Left colon (tissue), 2 donors: ENCODE results near the gene NCS1. TPM values are rescaled to one million over a fixed set of nuclear protein-coding genes. Genes with fewer than 3 reads are reported as not detected.
A peak's percentile ranks its signal among the peaks of the same experiment; 100 is the strongest.
"Not testable (repeated sequence)": the region's sequence is repeated elsewhere in the genome, so short reads cannot be mapped to it uniquely, and the experiment has no call there.

ENCODE experiments used
- ATAC-seq: fragments of 200-7000 bp; cut with Tn5 transposase; one replicate; pipeline ENCODE4 v1.9.1; 2020; ENCODE audit warnings: mild to moderate bottlenecking, moderate library complexity
- DNase-seq, 2 donors: peaks; one replicate each; pipeline ENCODE4 v3.0.0-alpha.2; 2020
- intact Hi-C, 2 donors: fragments of 100-400 bp; cut with DNase I in 1 of 2; cut with micrococcal nuclease in 1 of 2; formaldehyde crosslinking; loops; one replicate each; pipeline versions ENCODE4 v1.11.2 to v1.14.0; 2022; cut with DNase I, micrococcal nuclease
- total RNA-seq, 2 donors: library from RNA; stranded (reverse); fragmentation: NEBNext Ultra II Directional; extraction: Animal tissue kit (Norgen Biotek cat#: 25700); gene quantifications; one replicate each; pipeline ENCODE4 v1.2.1, GENCODE V29; 2021
- donor health status: DM: no; HTN: no; CAD: no.
- donor health status: DM: yes; HTN: yes; CAD: no.

Gene NCS1
- total RNA-seq, 2 donors from 2014 or later: 2.1 to 23.7 TPM

DNA sequence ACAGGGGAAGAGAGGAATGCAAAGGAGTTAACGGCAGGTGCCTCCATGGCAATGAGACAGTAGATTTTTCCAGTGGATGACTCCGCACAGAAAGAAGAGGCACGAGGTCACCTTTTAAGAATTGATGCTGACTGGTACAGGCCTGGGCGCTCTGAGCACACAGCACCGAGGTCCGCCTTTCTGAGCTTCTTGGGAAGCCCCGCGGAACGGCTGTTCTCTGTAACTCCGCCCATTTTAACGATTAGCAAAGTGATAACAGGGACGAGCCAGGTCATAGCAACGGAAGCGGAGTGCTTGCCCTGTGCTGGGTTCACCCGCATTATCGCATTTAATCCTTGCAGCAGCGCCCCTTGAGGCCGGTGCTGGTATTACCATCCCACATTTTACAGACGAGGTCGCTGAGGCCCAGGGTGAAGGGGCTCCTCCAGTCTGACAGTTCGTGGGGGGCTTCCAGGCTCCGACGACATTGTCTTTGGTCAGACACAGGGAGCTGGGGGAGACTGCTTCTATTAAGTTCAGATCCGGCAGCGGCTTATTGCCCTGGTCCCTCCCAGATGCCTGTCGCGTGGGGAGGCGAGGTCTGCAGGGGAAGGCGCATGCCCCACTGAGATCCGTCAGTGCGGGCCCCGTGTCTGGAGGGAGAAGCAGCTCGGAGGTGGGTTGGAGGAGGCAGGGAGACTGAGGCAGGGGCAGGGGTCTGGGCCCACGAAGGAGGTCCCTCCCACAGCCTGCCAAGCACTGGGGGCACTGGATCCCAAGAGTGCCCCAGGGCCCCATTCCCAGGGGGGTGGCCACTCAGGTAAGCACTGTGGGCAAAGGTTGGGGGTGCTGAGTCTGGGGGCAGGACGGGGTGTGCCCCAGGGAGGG, 71.0 kb downstream of the NCS1 start:
- ATAC-seq (peak; percentile 67), DNase-seq (peak in 1 of 2 donors; percentile 86)
- intact Hi-C loops: loop anchor here in 1 of 2 donors (10.0 kb wide), 1 partner anchor 82 kb away; no protein-coding TSS in a partner anchor

DNA sequence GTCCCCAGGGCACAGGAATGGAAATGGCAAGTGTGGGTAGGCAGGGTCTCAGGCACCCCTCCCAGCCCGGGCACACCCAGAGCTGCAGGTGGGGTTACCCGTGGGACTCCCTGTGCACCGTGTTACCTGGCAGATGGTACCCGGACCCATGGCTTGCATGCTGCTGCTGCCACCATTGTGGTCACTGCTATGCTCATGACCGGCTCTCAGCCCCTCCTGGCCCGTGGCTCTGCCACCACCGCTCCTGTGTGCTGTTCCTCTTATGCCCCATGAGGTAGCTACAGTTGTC, 71.6 kb downstream of the NCS1 start:
- no peak for DNase-seq
- no peak for ATAC-seq
- intact Hi-C loops: loop anchor here in 1 of 2 donors (10.0 kb wide), 1 partner anchor 81 kb away; no protein-coding TSS in a partner anchor

GRCh38 chr9:130244548-130245165, 72.5 kb downstream of the NCS1 start:
- DNase-seq (no peak), ATAC-seq (no peak)

DNA sequence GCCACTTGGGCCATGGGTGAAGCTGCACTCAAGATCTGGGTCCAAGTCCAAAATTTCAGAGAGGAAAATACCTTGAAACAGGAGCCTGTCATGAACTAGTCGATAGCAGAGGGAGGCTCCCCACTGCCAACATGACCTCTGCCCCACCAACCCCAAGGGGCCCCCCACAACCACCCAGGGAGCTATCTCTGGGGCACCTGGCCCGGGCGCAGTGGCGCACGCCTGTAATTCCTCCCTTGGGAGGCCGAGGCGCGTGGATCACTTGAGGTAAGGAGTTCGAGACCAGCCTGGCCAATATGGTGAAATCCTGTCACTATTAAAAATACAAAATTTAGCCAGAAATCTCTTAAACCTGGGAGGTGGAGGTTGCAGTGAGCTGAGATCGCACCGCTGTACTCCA, 73.3 kb downstream of the NCS1 start:
- ATAC-seq (no peak), DNase-seq (no peak)
- intact Hi-C loops: loop anchor here in 1 of 2 donors (10.0 kb wide), 1 partner anchor 79 kb away; no protein-coding TSS in a partner anchor

More at GRCh38 chr9:130244548-130245165, 72.5 kb downstream of the NCS1 start:
- intact Hi-C loops: loop anchor here in 1 of 2 donors (10.0 kb wide), 1 partner anchor 80 kb away; no protein-coding TSS in a partner anchor

DNA sequence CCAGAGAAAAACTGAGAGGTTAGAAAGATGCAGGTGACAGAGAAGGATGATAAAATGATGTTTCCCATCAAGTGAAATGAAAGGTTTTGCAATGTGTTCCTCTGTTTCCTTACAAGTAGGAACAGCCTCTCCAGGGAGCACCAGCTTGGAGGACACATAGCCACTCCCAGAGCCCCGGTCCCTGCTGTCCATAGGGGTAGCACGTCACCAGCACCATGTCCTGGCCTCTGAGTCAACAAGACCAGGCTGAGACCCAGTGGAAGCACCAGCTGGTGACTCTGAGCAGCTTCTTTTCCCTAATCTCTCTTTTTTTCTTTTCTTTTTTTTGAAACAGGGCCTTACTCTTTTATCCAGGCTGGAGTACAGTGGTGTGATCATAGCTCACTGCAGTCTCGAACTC, 73.9 kb downstream of the NCS1 start:
- no peak for ATAC-seq
- no peak for DNase-seq
- intact Hi-C loops: loop anchor here in 1 of 2 donors (10.0 kb wide), 1 partner anchor 79 kb away; no protein-coding TSS in a partner anchor

- ATAC-seq (no peak), DNase-seq (no peak)
- intact Hi-C loops: no loop called here
Measured at GRCh38 chr9:130254747-130255630, 82.8 kb downstream of the NCS1 start.

GRCh38 chr9:130255631-130256134, 83.5 kb downstream of the NCS1 start:
- no peak for ATAC-seq
- intact Hi-C loops: no loop called here
- no peak for DNase-seq

DNA sequence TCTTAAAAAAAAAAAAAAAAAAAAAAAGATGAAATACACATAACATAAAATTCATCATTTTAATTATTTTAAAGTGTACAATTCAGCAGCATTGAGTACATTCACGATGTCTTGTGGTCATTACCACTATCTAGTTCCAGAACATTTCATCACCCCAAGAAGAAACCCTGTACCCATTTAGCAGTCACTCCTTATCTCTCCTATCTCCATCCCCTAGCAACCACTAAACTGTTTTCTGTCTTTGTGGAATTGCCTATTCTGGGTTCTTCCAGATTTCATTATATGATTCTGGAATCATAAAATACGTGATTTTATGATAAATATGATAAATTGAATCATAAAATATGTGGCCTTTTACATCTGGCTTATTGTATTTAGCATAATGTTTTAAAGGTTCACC, 84.4 kb downstream of the NCS1 start:
- ATAC-seq: no peak
- DNase-seq: no peak
- intact Hi-C loops: no loop called here

- DNase-seq, intact Hi-C loops, ATAC-seq: not testable (repeated sequence)
Measured at GRCh38 chr9:130258137-130258536, 85.9 kb downstream of the NCS1 start.

DNA sequence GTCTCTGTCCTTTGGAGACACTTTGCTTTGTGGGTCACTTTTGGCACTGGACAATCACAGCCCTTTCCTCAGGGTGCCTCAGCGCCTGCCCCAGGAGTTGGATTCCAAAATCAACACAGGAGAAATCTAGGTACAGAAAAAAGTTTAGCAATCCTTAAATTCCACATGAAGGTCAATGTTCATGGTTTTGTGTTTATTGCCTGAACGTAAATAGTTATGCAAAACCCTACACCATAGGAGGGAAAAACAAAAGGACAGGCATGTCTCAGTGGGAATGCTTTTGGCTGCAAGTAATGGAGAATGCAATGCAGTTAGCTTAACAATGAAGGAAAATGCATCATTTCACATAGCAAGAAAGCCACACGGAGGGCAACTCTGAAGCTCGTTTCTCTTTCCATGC, 86.8 kb downstream of the NCS1 start:
- DNase-seq (no peak), ATAC-seq (no peak)
- intact Hi-C loops: no loop called here

GRCh38 chr9:130260816-130261765, 88.9 kb downstream of the NCS1 start:
- intact Hi-C loops: no loop called here

GRCh38 chr9:130262061-130262745, 90.0 kb downstream of the NCS1 start:
- ATAC-seq (no peak), DNase-seq (no peak)
- intact Hi-C loops: no loop called here

More at GRCh38 chr9:130260816-130261765, 88.9 kb downstream of the NCS1 start:
- ATAC-seq (no peak), DNase-seq (no peak)

DNA sequence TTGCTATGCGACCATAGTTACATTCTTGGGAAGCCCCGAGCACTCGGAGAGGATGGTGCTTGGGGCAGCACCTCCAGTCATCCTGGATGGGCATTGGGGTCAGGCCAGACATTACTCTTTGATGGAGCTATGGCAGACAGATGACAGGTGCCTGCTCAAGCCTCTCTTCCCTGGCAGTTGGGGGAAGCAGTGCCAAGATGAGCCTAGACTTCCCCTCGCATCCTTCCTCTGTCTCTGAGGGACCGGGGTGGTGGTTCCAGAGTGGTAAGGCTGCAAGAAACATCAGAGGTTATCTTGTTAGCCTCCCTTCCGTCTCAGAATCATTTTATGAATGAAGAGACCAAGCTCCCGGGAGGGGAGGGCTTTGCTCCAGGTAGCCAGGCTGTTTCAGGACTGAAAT, 90.6 kb downstream of the NCS1 start:
- intact Hi-C loops: no loop called here
- DNase-seq: no peak
- ATAC-seq: no peak

- ATAC-seq: no peak
- intact Hi-C loops: no loop called here
- DNase-seq: no peak
Measured at GRCh38 chr9:130263601-130264413, 91.6 kb downstream of the NCS1 start.

GRCh38 chr9:130264414-130265350, 92.5 kb downstream of the NCS1 start:
- intact Hi-C loops: no loop called here
- DNase-seq (no peak), ATAC-seq (no peak)
